SU-DHL-6 (cell line): ENCODE data around the gene DIAPH3.

Experiments
- H2AFZ ChIP-seq: fragments of 200-600 bp; sonication (generic); 2 replicates; pipeline ENCODE4 v1.6.1; 2014; ENCODE audit warnings: low read depth, mild to moderate bottlenecking, moderate library complexity, mixed read lengths, antibody characterized with exemption, low read length; ENCODE audit not compliant: severe bottlenecking
- H3F3A ChIP-seq: fragments of 200-600 bp; shearing (Covaris generic); 2 replicates; pipeline ENCODE4 v1.6.0; 2016; ENCODE audit warnings: antibody characterized with exemption, mild to moderate bottlenecking; ENCODE audit not compliant: insufficient read depth
- H3K27ac ChIP-seq: fragments of 200-600 bp; sonication (generic); 2 replicates; pipeline ENCODE4 v1.5.1; 2016; ENCODE audit warnings: low read depth, mild to moderate bottlenecking, low read length, moderate library complexity, mixed read lengths
- H3K27me3 ChIP-seq: fragments of 200-600 bp; sonication (generic), shearing (Covaris generic); 2 replicates; pipeline ENCODE4 v1.6.0; 2014; ENCODE audit warnings: mild to moderate bottlenecking, low read length
- H3K36me3 ChIP-seq: fragments of 200-600 bp; sonication (generic); 2 replicates; pipeline ENCODE4 v1.6.1; 2014; ENCODE audit warnings: mild to moderate bottlenecking, low read length, mixed read lengths
- H3K4me2 ChIP-seq: fragments of 300-600, 200-600 bp; shearing (Covaris generic), sonication (generic); 2 replicates; pipeline ENCODE4 v1.6.0; 2014; ENCODE audit warnings: low read length, low read depth, mild to moderate bottlenecking; ENCODE audit not compliant: poor library complexity, severe bottlenecking
- H3K4me3 ChIP-seq: fragments of 200-600 bp; sonication (generic); 2 replicates; pipeline ENCODE4 v1.5.1; 2014; ENCODE audit warnings: antibody characterized with exemption, low read length, mild to moderate bottlenecking, mixed read lengths; ENCODE audit not compliant: insufficient read depth, poor library complexity, severe bottlenecking
- H3K79me2 ChIP-seq: fragments of 200-600 bp; sonication (generic); 2 replicates; pipeline ENCODE4 v1.6.1; 2014; ENCODE audit warnings: mild to moderate bottlenecking, low read length, moderate library complexity; ENCODE audit not compliant: insufficient read depth
- H3K9ac ChIP-seq: fragments of 200-600 bp; sonication (generic); 2 replicates; pipeline ENCODE4 v1.7.0; 2014; ENCODE audit warnings: mild to moderate bottlenecking, low read length
- H3K9me2 ChIP-seq: fragments of 200-600 bp; sonication (generic); replicated peaks from 2 replicates; pipeline ENCODE4 v1.6.1; 2014; ENCODE audit warnings: low read length; ENCODE audit not compliant: insufficient read depth
- H3K9me3 ChIP-seq: fragments of 200-600 bp; sonication (generic); 2 replicates; pipeline ENCODE4 v1.6.1; 2014; ENCODE audit warnings: low read length, mixed read lengths; ENCODE audit not compliant: insufficient read depth
- H4K20me1 ChIP-seq: fragments of 200-600 bp; sonication (generic); 2 replicates; pipeline ENCODE4 v1.6.1; 2014; ENCODE audit warnings: low read depth, mild to moderate bottlenecking, antibody characterized with exemption, low read length, moderate library complexity, mixed read lengths
- CTCF ChIP-seq: fragments of 200-600 bp; sonication (generic); IDR thresholded peaks from one replicate; pipeline ENCODE4 v1.5.1; 2017; ENCODE audit warnings: antibody characterized with exemption, mild to moderate bottlenecking, low read length, moderate library complexity; ENCODE audit not compliant: insufficient read depth, poor library complexity, severe bottlenecking
- EZH2phosphoT487 ChIP-seq: fragments of 200-600 bp; sonication (generic), shearing (Covaris generic); conservative IDR thresholded peaks from 2 replicates; pipeline ENCODE4 v1.6.1; 2018; ENCODE audit warnings: mild to moderate bottlenecking, antibody characterized with exemption, low read length, moderate library complexity, mixed read lengths

Gene DIAPH3

DNA sequence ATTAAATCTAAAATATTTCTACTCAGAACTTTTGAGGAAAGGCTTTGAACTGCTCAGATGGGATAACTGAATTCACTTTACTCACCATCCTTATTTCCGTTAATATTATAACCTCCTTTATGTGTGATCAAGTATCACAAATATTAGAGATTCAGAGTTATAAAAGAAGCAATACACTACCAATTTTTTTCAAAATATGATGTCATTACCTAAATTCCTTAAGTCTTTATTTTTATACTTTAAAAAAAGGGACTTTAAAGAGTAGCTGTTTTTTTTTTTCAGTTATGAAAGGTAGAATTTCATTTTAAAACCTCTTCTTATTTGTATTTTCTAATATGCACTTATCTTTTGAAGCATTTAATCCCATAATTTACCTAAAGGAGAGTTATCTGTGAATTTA lies 239.5 kb downstream of the DIAPH3 start:
- no peak overlapping the region for H3K9ac ChIP-seq
- H3K79me2 ChIP-seq: no peaks in the 10 kb centered on the region
- no peaks in the 10 kb centered on the region for H3K9me2 ChIP-seq
- no peaks in the 10 kb centered on the region for H3F3A ChIP-seq
- H3K4me2 ChIP-seq: no peak overlapping the region
- H3K36me3 ChIP-seq: no peaks in the 10 kb centered on the region
- H4K20me1 ChIP-seq: no peaks in the 10 kb centered on the region
- H3K4me3 ChIP-seq: no peak overlapping the region
- no peaks in the 10 kb centered on the region for H3K27me3 ChIP-seq
- TF ChIP-seq EZH2phosphoT487 (no peak), CTCF (no peak)
- H2AFZ ChIP-seq: no peak overlapping the region
- H3K27ac ChIP-seq: no peak overlapping the region
- no peaks in the 10 kb centered on the region for H3K9me3 ChIP-seq

DNA sequence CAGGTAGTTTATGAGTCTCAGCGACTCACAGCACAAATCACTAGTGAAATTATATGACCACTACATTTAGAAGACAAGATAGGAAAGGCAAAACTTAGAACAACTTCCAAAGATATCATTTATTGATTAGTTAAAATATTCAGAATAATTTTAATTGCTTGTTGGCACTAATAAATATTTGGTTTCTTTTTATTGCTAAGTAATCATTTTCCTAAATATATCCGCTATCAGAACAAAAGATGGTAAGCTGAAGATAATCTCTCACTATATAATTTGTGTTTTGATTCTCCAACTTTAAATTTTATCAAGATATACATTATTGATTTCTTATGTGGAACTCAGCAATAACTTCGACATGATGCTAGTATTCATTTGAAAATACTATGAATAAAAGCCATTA lies 248.5 kb downstream of the DIAPH3 start:
- no peaks in the 10 kb centered on the region; the same call in 1 of the 2 replicates for H3F3A ChIP-seq
- no peaks in the 10 kb centered on the region for H3K9me2 ChIP-seq
- no peaks in the 10 kb centered on the region for H4K20me1 ChIP-seq
- H3K27ac ChIP-seq: no peak overlapping the region
- no peaks in the 10 kb centered on the region for H3K27me3 ChIP-seq
- no peaks in the 10 kb centered on the region for H3K9me3 ChIP-seq
- no peak overlapping the region for H3K9ac ChIP-seq
- TF ChIP-seq EZH2phosphoT487: no peak
- no peak for TF ChIP-seq CTCF
- H2AFZ ChIP-seq: no peak overlapping the region
- H3K36me3 ChIP-seq: peaks cover 3% of the 10 kb centered on the region; the same call in 1 of the 2 replicates
- no peaks in the 10 kb centered on the region for H3K79me2 ChIP-seq
- H3K4me3 ChIP-seq: no peak overlapping the region
- no peak overlapping the region for H3K4me2 ChIP-seq

- Histone ChIP-seq H3K36me3 (peaks cover 3% of the 10 kb centered on the region; the same call in 1 of the 2 replicates), H3K9me3 (no peaks in the 10 kb centered on the region), H3F3A (no peaks in the 10 kb centered on the region; the same call in 1 of the 2 replicates), H3K4me2 (no peak overlapping the region), H3K9me2 (no peaks in the 10 kb centered on the region), H3K4me3 (no peak overlapping the region), H3K27ac (no peak overlapping the region), H3K9ac (no peak overlapping the region), H3K27me3 (no peaks in the 10 kb centered on the region), H4K20me1 (no peaks in the 10 kb centered on the region), H3K79me2 (no peaks in the 10 kb centered on the region), H2AFZ (no peak overlapping the region)
- TF ChIP-seq CTCF (no peak), EZH2phosphoT487 (no peak)
Observed at GRCh38 chr13:59914556-59914955, 249.2 kb downstream of the DIAPH3 start.
